ENCODE results near the gene DLG1. TPM values are rescaled to one million over a fixed set of nuclear protein-coding genes. Genes with fewer than 3 reads are reported as not detected.

Gene DLG1
- total RNA-seq, 4 donors from 2014 or later, result 49.6 to 78.9 (median 76.2) TPM

- no peak for TF ChIP-seq CTCF (IDR thresholded peaks at IDR 0.05; ENCODE audit: low read depth)
These were observed 126.8 kb downstream of the DLG1 start for GRCh38 chr3:197171481-197172067.

GRCh38 chr3:197169028-197169427 lies 129.4 kb downstream of the DLG1 start:
- TF ChIP-seq CTCF (IDR thresholded peaks at IDR 0.05; ENCODE audit: low read depth), result no peak

GRCh38 chr3:197168606-197169005 lies 129.8 kb downstream of the DLG1 start:
- no peak for TF ChIP-seq CTCF (IDR thresholded peaks at IDR 0.05; ENCODE audit: low read depth)

GRCh38 chr3:197168063-197168462 lies 130.3 kb downstream of the DLG1 start:
- no peak for TF ChIP-seq CTCF (IDR thresholded peaks at IDR 0.05; ENCODE audit: low read depth)

GRCh38 chr3:197167549-197167948 lies 130.9 kb downstream of the DLG1 start:
- no peak for TF ChIP-seq CTCF (IDR thresholded peaks at IDR 0.05; ENCODE audit: low read depth)

- no peak for TF ChIP-seq CTCF (IDR thresholded peaks at IDR 0.05; ENCODE audit: low read depth)
These were observed 132.5 kb downstream of the DLG1 start for GRCh38 chr3:197165890-197166289.

- no peak for TF ChIP-seq CTCF (IDR thresholded peaks at IDR 0.05; ENCODE audit: low read depth)
These were observed 143.4 kb downstream of the DLG1 start for GRCh38 chr3:197155046-197155445.

Data from subcutaneous adipose tissue (tissue), 4 donors.